Prostate gland (tissue), 2 donors: ENCODE measurements around the gene ARRB1.

Source experiments
- CTCF ChIP-seq, 4 experiments: fragments of 200-600 bp in 2 of 4; fragments of 450-650 bp in 2 of 4; sonication (generic) in 2 of 4; IDR thresholded peaks; 1 replicate in 3 of 4; 2 replicates in 1 of 4; pipeline ENCODE4 v1.5.1; 2016 to 2019; ENCODE audit warnings: antibody characterized with exemption in 4 of 4, mild to moderate bottlenecking in 2 of 4, moderate library complexity in 2 of 4
- POLR2A ChIP-seq: fragments of 450-650 bp; IDR thresholded peaks from one replicate; pipeline ENCODE4 v1.6.1; 2016; ENCODE audit warnings: antibody characterized with exemption, mild to moderate bottlenecking

DNA sequence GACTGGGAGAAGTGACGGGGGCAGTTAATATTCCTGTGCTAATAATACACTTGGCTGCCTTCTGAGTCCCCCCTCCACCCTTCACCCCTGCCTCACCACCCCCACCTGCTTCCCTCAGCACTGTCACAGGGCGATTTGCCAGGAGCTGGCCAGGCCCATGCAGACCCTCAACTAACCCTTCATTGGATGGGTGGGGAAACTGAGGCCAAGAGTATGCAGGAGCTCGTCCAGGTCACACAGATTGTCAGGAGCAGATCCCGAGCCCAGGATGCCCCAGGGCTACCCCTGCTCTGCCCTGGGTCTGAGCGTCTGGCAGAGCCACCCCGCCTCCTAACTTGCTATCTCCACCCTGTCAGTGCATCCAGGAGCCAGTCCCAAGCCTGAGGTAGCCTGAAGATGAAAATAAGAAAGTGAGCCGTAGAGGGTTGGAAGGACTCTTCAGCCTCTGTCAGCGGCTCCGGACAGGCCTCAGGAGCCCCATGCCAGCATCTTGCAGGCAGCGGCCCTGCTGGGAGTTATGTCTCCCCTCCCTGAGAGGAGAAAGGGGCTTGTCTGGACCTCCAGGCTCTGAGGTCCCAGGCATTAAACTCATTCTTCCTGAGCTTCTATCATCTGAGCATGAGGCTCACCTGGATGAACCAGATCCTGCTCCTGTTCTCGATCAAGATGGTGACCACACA, 104.7 kb downstream of the ARRB1 start:
- TF ChIP-seq POLR2A (no peak), CTCF (IDR thresholded peaks at IDR 0.05) (no peak)
